GM12878 (cell line): ENCODE results near the gene CYTH3. TPM values are rescaled to one million over a fixed set of nuclear protein-coding genes. Genes with fewer than 3 reads are reported as not detected.
A peak's percentile ranks its signal among the peaks of the same experiment; 100 is the strongest.

ENCODE experiments used
- ATAC-seq: fragments of 200-7000 bp; cut with Tn5 transposase; 3 replicates; pipeline ENCODE4 v1.9.1; 2020; ENCODE audit warnings: mild to moderate bottlenecking, moderate library complexity
- BruUV-seq: library from RNA; stranded (reverse); fragments of 400-500 nt; replicated peaks from 2 replicates; lab custom pipeline; 2021; lab: Mats Ljungman, UMichigan
- CTCF ChIA-PET: fragments of 300-600 bp; sonication (Branson Sonifier 250); formaldehyde crosslinking; extraction: SDS; loops from one replicate; lab custom pipeline; 2021; ENCODE audit warnings: inconsistent platforms; lab: Yijun Ruan, JAX
- POLR2A ChIA-PET: fragments of 350-600 bp; formaldehyde crosslinking; extraction: SDS; loops from one replicate; lab custom pipeline; 2021; ENCODE audit warnings: inconsistent platforms; lab: Charles Lee
- RAD21 ChIA-PET: fragments of 300-600 bp; sonication (Branson Sonifier 250); formaldehyde crosslinking; loops from one replicate; lab custom pipeline; 2023; ENCODE audit warnings: antibody characterized with exemption; ENCODE audit not compliant: unreplicated experiment; lab: Charles Lee
- SMC1A ChIA-PET: fragments of 300-600 bp; sonication (Branson Sonifier 250); formaldehyde crosslinking; loops from one replicate; lab custom pipeline; 2023; ENCODE audit not compliant: unreplicated experiment, uncharacterized antibody; lab: Charles Lee
- DNase-seq: peaks from one replicate; pipeline ENCODE4 v3.0.0-alpha.2; 2011; ENCODE audit warnings: low read depth, low spot score
- FAIRE-seq: peaks from 3 replicates; lab custom pipeline; 2011; peaks lifted over from hg19 to GRCh38; lab: Jason Lieb, UNC
- H2AFZ ChIP-seq: 2 replicates; pipeline ENCODE4 v1.6.0; 2011; ENCODE audit warnings: low read depth, low read length, control low read depth; ENCODE audit not compliant: control insufficient read depth
- H3K27ac ChIP-seq: 2 replicates; pipeline ENCODE4 v1.5.1; 2011; ENCODE audit warnings: control low read depth; ENCODE audit not compliant: control insufficient read depth, insufficient read depth
- H3K27me3 ChIP-seq, 2 experiments: replicated peaks in 1 of 2; 2 replicates each; pipeline versions ENCODE4 v1.6.0 to v1.6.1; 2011; ENCODE audit warnings: low read length in 1 of 2; ENCODE audit not compliant: control insufficient read depth in 2 of 2, insufficient read depth in 2 of 2
- H3K36me3 ChIP-seq, 2 experiments: 2 replicates each; pipeline ENCODE4 v1.5.1; 2011; ENCODE audit warnings: low read length in 1 of 2; ENCODE audit not compliant: control insufficient read depth in 2 of 2, insufficient read depth in 2 of 2
- H3K4me1 ChIP-seq: 2 replicates; pipeline ENCODE4 v1.6.1; 2011; ENCODE audit warnings: mild to moderate bottlenecking, low read length, moderate library complexity, mixed read lengths; ENCODE audit not compliant: control insufficient read depth, insufficient read depth
- H3K4me2 ChIP-seq: 2 replicates; pipeline ENCODE4 v1.6.0; 2011; ENCODE audit warnings: control low read depth; ENCODE audit not compliant: control insufficient read depth, insufficient read depth
- H3K4me3 ChIP-seq: fragments of 200-600 bp; sonication (generic); 2 replicates; pipeline ENCODE4 v1.5.1; 2016
- H3K79me2 ChIP-seq: 2 replicates; pipeline ENCODE4 v1.6.0; 2011; ENCODE audit warnings: low read length; ENCODE audit not compliant: control insufficient read depth, insufficient read depth
- H3K9ac ChIP-seq: 2 replicates; pipeline ENCODE4 v1.8.0; 2011; ENCODE audit warnings: low read length, control low read depth, mixed read lengths; ENCODE audit not compliant: control insufficient read depth, insufficient read depth
- H3K9me3 ChIP-seq: replicated peaks from 3 replicates; pipeline ENCODE4 v1.5.1; 2011; ENCODE audit warnings: mild to moderate bottlenecking, low read length; ENCODE audit not compliant: control insufficient read depth, insufficient read depth
- H4K20me1 ChIP-seq: 2 replicates; pipeline ENCODE4 v1.6.0; 2011; ENCODE audit not compliant: control insufficient read depth, insufficient read depth
- BHLHE40 ChIP-seq, 2 experiments: fragments of 450-650 bp in 1 of 2; IDR thresholded peaks; 2 replicates each; pipeline ENCODE4 v1.6.1; 2011 to 2017; ENCODE audit warnings: low read depth in 2 of 2, borderline replicate concordance in 1 of 2, improper control_type of control experiment in 1 of 2, low read length in 1 of 2, mild to moderate bottlenecking in 1 of 2
- CEBPB ChIP-seq, 2 experiments: fragments of 150-350 bp in 1 of 2; IDR thresholded peaks; 2 replicates each; pipeline ENCODE4 v1.6.1; 2012 to 2014; ENCODE audit warnings: low read depth in 2 of 2, low read length in 2 of 2, borderline replicate concordance in 1 of 2, inconsistent platforms in 1 of 2
- JUNB ChIP-seq: IDR thresholded peaks from 2 replicates; pipeline ENCODE4 v1.6.1; 2016; ENCODE audit warnings: antibody characterized with exemption, mild to moderate bottlenecking
- KAT2A ChIP-seq: conservative IDR thresholded peaks from 2 replicates; pipeline ENCODE4 v1.6.1; 2011; ENCODE audit warnings: low read depth, low read length; ENCODE audit not compliant: control insufficient read depth
- MEF2B ChIP-seq: fragments of 450-650 bp; IDR thresholded peaks from 2 replicates; pipeline ENCODE4 v1.6.1; 2018; ENCODE audit warnings: mild to moderate bottlenecking, moderate library complexity; ENCODE audit not compliant: partially characterized antibody, poor library complexity, severe bottlenecking
- MYC ChIP-seq: IDR thresholded peaks from 2 replicates; pipeline ENCODE4 v1.6.1; 2011; ENCODE audit warnings: mild to moderate bottlenecking, low read length, moderate library complexity, inconsistent platforms; ENCODE audit not compliant: insufficient read depth, insufficient replicate concordance, insufficient read length, severe bottlenecking
- NFIC ChIP-seq: IDR thresholded peaks from 2 replicates; pipeline ENCODE4 v1.6.1; 2012; ENCODE audit warnings: low read depth, mild to moderate bottlenecking, inconsistent platforms, low read length, moderate library complexity
- NFYA ChIP-seq: IDR thresholded peaks from 2 replicates; pipeline ENCODE4 v1.6.1; 2011; ENCODE audit warnings: low read depth, mild to moderate bottlenecking, low read length, improper control_type of control experiment, borderline replicate concordance
- RUNX3 ChIP-seq: IDR thresholded peaks from 2 replicates; pipeline ENCODE4 v1.6.1; 2012; ENCODE audit warnings: low read length, inconsistent platforms
- STAT3 ChIP-seq: IDR thresholded peaks from 2 replicates; pipeline ENCODE4 v1.6.1; 2011; ENCODE audit warnings: low read depth, low read length, improper control_type of control experiment
- TCF3 ChIP-seq: IDR thresholded peaks from 2 replicates; pipeline ENCODE4 v1.6.1; 2012; ENCODE audit warnings: low read depth, mild to moderate bottlenecking, low read length, borderline replicate concordance; ENCODE audit not compliant: insufficient read depth
- TCF7 ChIP-seq: IDR thresholded peaks from 2 replicates; pipeline ENCODE4 v1.6.1; 2014; ENCODE audit warnings: antibody characterized with exemption, borderline replicate concordance
- YY1 ChIP-seq: IDR thresholded peaks from 2 replicates; pipeline ENCODE4 v1.6.1; 2011; ENCODE audit warnings: low read depth, mild to moderate bottlenecking, low read length
- WGBS: methylation state at CpG from one replicate; pipeline ENCODE4 v1.1.6; 2016; ENCODE audit warnings: low lambda C conversion rate; ENCODE audit not compliant: insufficient replicate concordance, insufficient coverage; ENCODE audit errors: missing lambda C conversion rate; 5-methylcytosine and 5-hydroxymethylcytosine counted together
- in situ Hi-C: fragments of 300-500 bp; cut with MboI; formaldehyde crosslinking; loops from 9 replicates; pipeline ENCODE4 v1.14.3; 2018; ENCODE audit warnings: mixed read lengths
- intact Hi-C: fragments of 100-400 bp; cut with micrococcal nuclease; formaldehyde crosslinking; loops from one replicate; pipeline ENCODE4 v1.14.2; 2022; ENCODE audit not compliant: unreplicated experiment
- polyA plus RNA-seq, 11 experiments: library from polyadenylated mRNA; depleted of rRNA in 4 of 11; unstranded in 6 of 11; stranded (reverse) in 5 of 11; fragments of >200 nt; fragmentation: Nextera tagmentation in 4 of 11; fragmentation: Illumina TruSeq in 1 of 11; extraction: Ambion mirVana in 4 of 11; extraction: Trizol in 1 of 11; gene quantifications; 1 replicate in 1 of 11; 2 replicates in 10 of 11; pipeline versions ENCODE4 v1.2.1 to v1.2.3, GENCODE V29; 2011 to 2016; ENCODE audit warnings: inconsistent platforms in 2 of 11, missing spikeins in 2 of 11, low read depth in 1 of 11
- total RNA-seq, 4 experiments: library from RNA; depleted of rRNA in 3 of 4; stranded (reverse); fragments of >200 nt in 3 of 4; fragmentation: Illumina TruSeq in 1 of 4; extraction: Trizol in 1 of 4; gene quantifications; 2 replicates each; pipeline versions ENCODE4 v1.2.1 to v1.2.3, GENCODE V29; 2013 to 2021
- TF ChIP-seq, protein P1 (sequence below): IDR thresholded peaks from 2 replicates; pipeline ENCODE4 v1.6.1; 2012; ENCODE audit warnings: low read length, inconsistent platforms
- TF ChIP-seq, protein P2 (sequence below): fragments of 450-650 bp; IDR thresholded peaks from 2 replicates; pipeline ENCODE4 v1.6.1; 2017; ENCODE audit warnings: mild to moderate bottlenecking, moderate library complexity
- TF ChIP-seq, protein P3 (sequence below): fragments of 450-650 bp; IDR thresholded peaks from 2 replicates; pipeline ENCODE4 v1.6.1; 2017; ENCODE audit warnings: mild to moderate bottlenecking

The CYTH3 gene
- total and polyA plus RNA-seq, 10 of the 15 experiments (the other 5 are each of a cell fraction or from before 2014, with no cell fraction given), result 0.45 to 28.2 (median 15.7) TPM

DNA sequence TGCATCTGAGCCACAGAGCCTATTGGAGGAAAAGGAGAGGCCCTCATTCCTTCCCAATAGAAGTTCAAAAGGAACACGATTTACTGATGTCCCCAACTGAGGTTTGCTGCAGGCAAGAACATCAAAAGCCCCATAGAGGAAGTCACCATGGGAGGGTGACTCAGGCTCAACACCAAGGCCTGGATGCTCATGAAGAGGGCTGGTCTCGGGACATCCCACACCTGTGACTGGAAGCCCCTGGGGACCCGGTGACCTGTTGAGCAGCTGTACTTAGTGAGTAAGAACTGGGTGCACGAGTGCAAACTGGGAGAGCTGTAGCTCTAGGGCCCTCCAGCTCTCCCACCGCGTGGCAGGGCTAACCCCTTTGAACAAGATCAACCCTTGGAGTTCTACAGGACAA is 38.0 kb downstream of the CYTH3 start:
- Histone ChIP-seq H3K27me3 (no peaks in the 10 kb centered on the region), H3K9me3 (no peaks in the 10 kb centered on the region), H3K9ac (no peak overlapping the region), H2AFZ (no peak overlapping the region), H3K36me3 (no peaks in the 10 kb centered on the region; a peak in 1 of 4 replicates), H3K4me3 (no peak overlapping the region), H3K79me2 (peaks cover 40% of the 10 kb centered on the region), H3K27ac (peak overlapping the region; percentile 37; the same call in 1 of the 2 replicates), H3K4me1 (peaks cover 7% of the 10 kb centered on the region), H3K4me2 (peak overlapping the region; percentile 49; the same call in 1 of the 2 replicates), H4K20me1 (no peaks in the 10 kb centered on the region)
- BruUV-seq, result no TSS peak
- ChIA-PET CTCF (interaction anchor here (1.1 to 5.3 kb wide), 3 partner anchors 9 to 36 kb away, joined by 3 to 18 read pairs (median 4); no protein-coding TSS in a partner anchor), RAD21 (interaction anchor here (0.6 to 2.0 kb wide), 5 partner anchors 13 to 28 kb away, joined by 5 to 10 read pairs (median 6); no protein-coding TSS in a partner anchor), POLR2A (no interaction called here), SMC1A (interaction anchor here (0.8 to 3.4 kb wide), 4 partner anchors 12 to 28 kb away, joined by 3 to 11 read pairs (median 5); no protein-coding TSS in a partner anchor)
- FAIRE-seq (no peak), DNase-seq (no peak), ATAC-seq (peak; percentile 79)
- intact Hi-C loops (no loop called here), in situ Hi-C loops (no loop called here)
- whole genome bisulfite sequencing, result 43% methylated on average over 6 of the region's 6 CpGs
- TF ChIP-seq, protein P1, sequence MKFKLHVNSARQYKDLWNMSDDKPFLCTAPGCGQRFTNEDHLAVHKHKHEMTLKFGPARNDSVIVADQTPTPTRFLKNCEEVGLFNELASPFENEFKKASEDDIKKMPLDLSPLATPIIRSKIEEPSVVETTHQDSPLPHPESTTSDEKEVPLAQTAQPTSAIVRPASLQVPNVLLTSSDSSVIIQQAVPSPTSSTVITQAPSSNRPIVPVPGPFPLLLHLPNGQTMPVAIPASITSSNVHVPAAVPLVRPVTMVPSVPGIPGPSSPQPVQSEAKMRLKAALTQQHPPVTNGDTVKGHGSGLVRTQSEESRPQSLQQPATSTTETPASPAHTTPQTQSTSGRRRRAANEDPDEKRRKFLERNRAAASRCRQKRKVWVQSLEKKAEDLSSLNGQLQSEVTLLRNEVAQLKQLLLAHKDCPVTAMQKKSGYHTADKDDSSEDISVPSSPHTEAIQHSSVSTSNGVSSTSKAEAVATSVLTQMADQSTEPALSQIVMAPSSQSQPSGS, result peak; percentile 60; the same call in 1 of the 2 replicates
- TF ChIP-seq CEBPB (IDR thresholded peaks at IDR 0.05; ENCODE audit: borderline replicate concordance in 1 of 2, low read depth in 2 of 2, low read length in 2 of 2) (no peak), MEF2B (peak; percentile 75), MYC (no peak), JUNB (peak; percentile 49; the same call in 1 of the 2 replicates), NFIC (peak; percentile 47; the same call in 1 of the 2 replicates), NFYA (no peak), TCF7 (peak; percentile 61; the same call in 1 of the 2 replicates), BHLHE40 (IDR thresholded peaks at IDR 0.05; ENCODE audit: borderline replicate concordance in 1 of 2, low read depth in 2 of 2, low read length in 1 of 2) (peak in 1 of 2 experiments; percentile 18; a peak in 1 of 4 replicates), STAT3 (no peak), YY1 (no peak), KAT2A (no peak), TCF3 (0 out of 2 replicates have a peak, but pooled peaks have one; percentile 25), RUNX3 (peak; percentile 38; the same call in 1 of the 2 replicates)
- TF ChIP-seq, protein P2, sequence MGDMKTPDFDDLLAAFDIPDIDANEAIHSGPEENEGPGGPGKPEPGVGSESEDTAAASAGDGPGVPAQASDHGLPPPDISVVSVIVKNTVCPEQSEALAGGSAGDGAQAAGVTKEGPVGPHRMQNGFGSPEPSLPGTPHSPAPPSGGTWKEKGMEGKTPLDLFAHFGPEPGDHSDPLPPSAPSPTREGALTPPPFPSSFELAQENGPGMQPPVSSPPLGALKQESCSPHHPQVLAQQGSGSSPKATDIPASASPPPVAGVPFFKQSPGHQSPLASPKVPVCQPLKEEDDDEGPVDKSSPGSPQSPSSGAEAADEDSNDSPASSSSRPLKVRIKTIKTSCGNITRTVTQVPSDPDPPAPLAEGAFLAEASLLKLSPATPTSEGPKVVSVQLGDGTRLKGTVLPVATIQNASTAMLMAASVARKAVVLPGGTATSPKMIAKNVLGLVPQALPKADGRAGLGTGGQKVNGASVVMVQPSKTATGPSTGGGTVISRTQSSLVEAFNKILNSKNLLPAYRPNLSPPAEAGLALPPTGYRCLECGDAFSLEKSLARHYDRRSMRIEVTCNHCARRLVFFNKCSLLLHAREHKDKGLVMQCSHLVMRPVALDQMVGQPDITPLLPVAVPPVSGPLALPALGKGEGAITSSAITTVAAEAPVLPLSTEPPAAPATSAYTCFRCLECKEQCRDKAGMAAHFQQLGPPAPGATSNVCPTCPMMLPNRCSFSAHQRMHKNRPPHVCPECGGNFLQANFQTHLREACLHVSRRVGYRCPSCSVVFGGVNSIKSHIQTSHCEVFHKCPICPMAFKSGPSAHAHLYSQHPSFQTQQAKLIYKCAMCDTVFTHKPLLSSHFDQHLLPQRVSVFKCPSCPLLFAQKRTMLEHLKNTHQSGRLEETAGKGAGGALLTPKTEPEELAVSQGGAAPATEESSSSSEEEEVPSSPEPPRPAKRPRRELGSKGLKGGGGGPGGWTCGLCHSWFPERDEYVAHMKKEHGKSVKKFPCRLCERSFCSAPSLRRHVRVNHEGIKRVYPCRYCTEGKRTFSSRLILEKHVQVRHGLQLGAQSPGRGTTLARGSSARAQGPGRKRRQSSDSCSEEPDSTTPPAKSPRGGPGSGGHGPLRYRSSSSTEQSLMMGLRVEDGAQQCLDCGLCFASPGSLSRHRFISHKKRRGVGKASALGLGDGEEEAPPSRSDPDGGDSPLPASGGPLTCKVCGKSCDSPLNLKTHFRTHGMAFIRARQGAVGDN, result no peak
- TF ChIP-seq, protein P3, sequence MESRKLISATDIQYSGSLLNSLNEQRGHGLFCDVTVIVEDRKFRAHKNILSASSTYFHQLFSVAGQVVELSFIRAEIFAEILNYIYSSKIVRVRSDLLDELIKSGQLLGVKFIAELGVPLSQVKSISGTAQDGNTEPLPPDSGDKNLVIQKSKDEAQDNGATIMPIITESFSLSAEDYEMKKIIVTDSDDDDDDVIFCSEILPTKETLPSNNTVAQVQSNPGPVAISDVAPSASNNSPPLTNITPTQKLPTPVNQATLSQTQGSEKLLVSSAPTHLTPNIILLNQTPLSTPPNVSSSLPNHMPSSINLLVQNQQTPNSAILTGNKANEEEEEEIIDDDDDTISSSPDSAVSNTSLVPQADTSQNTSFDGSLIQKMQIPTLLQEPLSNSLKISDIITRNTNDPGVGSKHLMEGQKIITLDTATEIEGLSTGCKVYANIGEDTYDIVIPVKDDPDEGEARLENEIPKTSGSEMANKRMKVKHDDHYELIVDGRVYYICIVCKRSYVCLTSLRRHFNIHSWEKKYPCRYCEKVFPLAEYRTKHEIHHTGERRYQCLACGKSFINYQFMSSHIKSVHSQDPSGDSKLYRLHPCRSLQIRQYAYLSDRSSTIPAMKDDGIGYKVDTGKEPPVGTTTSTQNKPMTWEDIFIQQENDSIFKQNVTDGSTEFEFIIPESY, result no peak
